Measurements from ENCODE around the gene PGBD5.

Gene PGBD5

GRCh38 chr1:230351983-230352382 lies 74.1 kb downstream of the PGBD5 start:
- DNase-seq (ENCODE audit: low spot score): no peak
- no peak overlapping the region for H3K27ac ChIP-seq
- no peak for TF ChIP-seq CTCF (IDR thresholded peaks at IDR 0.05)
- H3K4me3 ChIP-seq: no peak overlapping the region

GRCh38 chr1:230351514-230351913 lies 74.6 kb downstream of the PGBD5 start:
- Histone ChIP-seq H3K4me3 (no peak overlapping the region), H3K27ac (no peak overlapping the region)
- no peak for TF ChIP-seq CTCF (IDR thresholded peaks at IDR 0.05)
- no peak for DNase-seq (ENCODE audit: low spot score)

DNA sequence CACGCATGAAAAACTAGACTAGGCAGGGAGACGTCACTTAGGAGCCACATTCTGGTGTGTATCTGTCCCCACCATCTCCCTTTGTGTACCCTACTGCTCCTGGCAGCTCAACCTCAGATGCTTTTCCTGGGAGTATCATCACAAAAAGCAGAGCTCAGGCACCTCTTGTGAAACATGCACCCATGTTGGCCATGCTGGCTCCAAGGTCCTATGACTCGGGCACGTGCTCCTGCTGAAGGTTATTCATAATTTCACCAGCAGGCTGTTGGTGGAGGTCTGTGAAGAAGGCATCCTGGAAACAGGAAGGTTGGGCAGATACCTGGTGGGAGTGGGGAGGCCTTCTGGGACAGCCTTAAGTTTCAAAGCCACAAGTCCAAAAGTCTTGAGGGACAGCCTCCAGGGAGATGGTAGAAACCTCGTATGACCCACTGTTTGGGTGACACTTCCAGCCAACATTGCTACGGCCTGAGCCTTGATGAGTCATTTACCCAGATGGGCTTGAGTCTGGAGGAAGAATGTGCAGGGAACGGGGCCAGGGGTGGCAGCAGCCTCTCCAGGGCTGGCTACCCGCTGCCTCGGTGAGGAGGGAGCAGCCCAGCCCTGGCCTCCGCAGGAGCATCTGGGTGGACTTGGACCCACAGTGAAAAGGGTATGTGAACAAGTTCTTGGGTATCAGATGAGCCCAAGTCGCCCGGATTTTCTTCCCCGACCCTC lies 75.8 kb downstream of the PGBD5 start:
- DNase-seq (ENCODE audit: low spot score): no peak
- no peak overlapping the region for H3K27ac ChIP-seq
- no peak overlapping the region for H3K4me3 ChIP-seq
- TF ChIP-seq CTCF (IDR thresholded peaks at IDR 0.05): no peak

GRCh38 chr1:230349020-230349393 lies 77.1 kb downstream of the PGBD5 start:
- no peak for DNase-seq (ENCODE audit: low spot score)
- H3K4me3 ChIP-seq: no peak overlapping the region
- no peak overlapping the region for H3K27ac ChIP-seq
- TF ChIP-seq CTCF (IDR thresholded peaks at IDR 0.05): no peak

- no peak overlapping the region for H3K4me3 ChIP-seq
- TF ChIP-seq CTCF (IDR thresholded peaks at IDR 0.05): no peak
- H3K27ac ChIP-seq: no peak overlapping the region
- no peak for DNase-seq (ENCODE audit: low spot score)
These were observed 77.6 kb downstream of the PGBD5 start for GRCh38 chr1:230348386-230349019.

DNA sequence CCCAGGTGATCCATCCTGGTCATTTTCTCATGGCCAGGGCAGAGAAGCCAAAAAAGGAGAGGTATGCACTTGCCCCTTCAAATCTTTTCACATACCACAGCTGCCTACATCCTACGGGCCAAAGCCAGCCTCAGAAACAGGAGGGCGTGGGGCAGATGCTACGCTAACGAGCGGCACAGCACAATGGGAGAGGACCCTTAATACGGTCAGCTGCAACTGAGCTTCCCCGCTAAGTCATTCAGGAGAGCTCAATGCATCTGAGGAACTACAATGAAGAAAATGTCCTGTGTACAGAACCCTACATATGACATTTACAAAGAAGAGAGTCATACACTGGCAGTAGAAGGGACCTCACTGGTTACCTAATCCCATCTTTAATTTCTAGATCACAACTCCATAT lies 78.2 kb downstream of the PGBD5 start:
- TF ChIP-seq CTCF (IDR thresholded peaks at IDR 0.05): no peak
- H3K4me3 ChIP-seq: no peak overlapping the region
- DNase-seq (ENCODE audit: low spot score): no peak
- H3K27ac ChIP-seq: no peak overlapping the region

All from coronary artery (tissue), 2 donors.